Activated T-cell treated with anti-CD3 and anti-CD28 coated beads, Interleukin-2, amount 50 U/mL, for 4 hours (primary cell): ENCODE results near the gene NKD1. TPM values are rescaled to one million over a fixed set of nuclear protein-coding genes. Genes with fewer than 3 reads are reported as not detected.

Source experiments
- ATAC-seq, 2 donors: fragments of 200-7000 bp; cut with Tn5 transposase; one replicate each; pipeline ENCODE4 v1.10.0; 2021
- DNase-seq: peaks from one replicate; pipeline ENCODE4 v3.0.0-alpha.2; 2020
- H3K27me3 Mint-ChIP-seq: one replicate; pipeline ENCODE4 v1.8.0; 2021; ENCODE audit warnings: low read depth, mixed read lengths
- H3K36me3 Mint-ChIP-seq: one replicate; pipeline ENCODE4 v1.8.0; 2022; ENCODE audit warnings: mixed read lengths; ENCODE audit not compliant: insufficient read depth
- H3K4me1 Mint-ChIP-seq: one replicate; pipeline ENCODE4 v1.8.0; 2021; ENCODE audit warnings: low read depth, mixed read lengths
- H3K4me3 Mint-ChIP-seq: one replicate; pipeline ENCODE4 v1.8.0; 2021; ENCODE audit warnings: mild to moderate bottlenecking, moderate library complexity, mixed read lengths
- H3K9me3 Mint-ChIP-seq: one replicate; pipeline ENCODE4 v1.8.0; 2021; ENCODE audit warnings: mixed read lengths
- total RNA-seq, 3 donors: library from RNA; stranded (reverse); gene quantifications; one replicate each; pipeline ENCODE4 v1.2.1, GENCODE V29; 2021

NKD1 gene
- total RNA-seq, 3 donors from 2014 or later, result 1.2 to 2.8 (median 1.6) TPM

DNA sequence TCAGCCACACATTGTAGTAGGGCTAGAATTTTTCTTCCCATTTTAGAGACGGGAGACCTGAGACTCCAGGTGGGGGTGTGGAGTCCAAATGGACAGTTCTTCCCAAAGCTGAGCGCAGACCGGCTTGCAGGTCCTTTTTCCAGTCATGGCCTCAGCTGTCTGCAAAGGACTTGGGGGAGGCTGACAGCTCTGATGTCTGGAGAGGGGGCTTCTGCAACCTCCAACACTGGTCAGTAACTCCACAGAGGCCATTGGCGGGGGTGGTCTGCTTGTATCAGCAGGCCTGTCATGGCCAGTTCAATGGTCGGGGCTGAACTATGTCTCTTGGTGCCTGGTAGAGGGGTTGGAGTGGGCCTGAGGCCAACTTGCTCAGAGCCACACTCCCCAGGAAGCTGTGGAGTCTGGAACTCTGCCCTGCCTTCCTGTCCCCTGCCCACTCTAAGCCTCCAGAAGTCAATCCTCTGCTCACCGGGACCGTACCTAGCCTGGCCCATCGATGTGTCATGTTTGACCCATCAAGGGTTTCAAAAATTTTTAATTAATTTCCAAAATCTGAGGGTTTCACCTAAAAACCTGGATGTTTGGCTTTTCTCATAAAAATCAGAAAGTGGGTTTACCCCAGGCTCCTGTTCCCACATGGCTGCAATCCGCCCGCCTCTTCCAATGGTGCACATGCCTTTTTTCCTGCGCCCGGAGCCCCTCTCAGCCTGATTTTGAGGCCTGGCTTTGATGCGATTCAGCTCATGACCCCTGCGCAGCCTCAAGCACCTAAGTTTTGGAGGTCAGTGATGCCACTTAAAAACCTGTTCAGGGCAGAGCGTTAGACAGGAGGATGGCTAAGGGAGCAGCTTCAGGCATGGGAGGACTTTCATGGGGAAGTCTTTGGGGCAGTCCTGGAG is 93.0 kb downstream of the NKD1 start:
- no peak for DNase-seq
- ATAC-seq, result no peak
- H3K9me3 Mint-ChIP-seq, result no peaks in the 10 kb centered on the region
- H3K4me3 Mint-ChIP-seq, result no peak overlapping the region
- no peaks in the 10 kb centered on the region for H3K36me3 Mint-ChIP-seq
- H3K27me3 Mint-ChIP-seq, result no peaks in the 10 kb centered on the region
- peaks cover 7% of the 10 kb centered on the region for H3K4me1 Mint-ChIP-seq

DNA sequence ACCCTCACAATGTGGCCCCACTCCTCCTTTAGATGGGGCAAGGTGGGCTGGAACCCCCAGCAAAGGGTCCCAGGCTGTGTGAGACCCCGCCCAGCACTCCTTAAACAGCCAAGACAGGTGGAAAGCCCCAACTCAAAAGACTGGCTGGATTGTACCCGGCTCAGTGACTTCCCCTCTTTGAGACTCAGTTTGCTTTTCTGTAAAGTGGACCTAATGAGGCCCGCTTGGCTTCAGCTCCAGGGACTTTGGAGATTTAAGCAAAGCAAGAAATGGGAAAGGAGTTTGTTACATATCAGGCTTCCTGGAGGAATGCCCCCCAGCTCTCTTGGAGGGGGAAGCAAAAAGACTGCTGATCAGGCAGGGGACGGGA is 93.6 kb downstream of the NKD1 start:
- DNase-seq (no peak), ATAC-seq (no peak)
- H3K4me1 Mint-ChIP-seq, result peaks cover 6% of the 10 kb centered on the region
- no peaks in the 10 kb centered on the region for H3K9me3 Mint-ChIP-seq
- no peaks in the 10 kb centered on the region for H3K27me3 Mint-ChIP-seq
- H3K36me3 Mint-ChIP-seq, result no peaks in the 10 kb centered on the region
- no peak overlapping the region for H3K4me3 Mint-ChIP-seq

DNA sequence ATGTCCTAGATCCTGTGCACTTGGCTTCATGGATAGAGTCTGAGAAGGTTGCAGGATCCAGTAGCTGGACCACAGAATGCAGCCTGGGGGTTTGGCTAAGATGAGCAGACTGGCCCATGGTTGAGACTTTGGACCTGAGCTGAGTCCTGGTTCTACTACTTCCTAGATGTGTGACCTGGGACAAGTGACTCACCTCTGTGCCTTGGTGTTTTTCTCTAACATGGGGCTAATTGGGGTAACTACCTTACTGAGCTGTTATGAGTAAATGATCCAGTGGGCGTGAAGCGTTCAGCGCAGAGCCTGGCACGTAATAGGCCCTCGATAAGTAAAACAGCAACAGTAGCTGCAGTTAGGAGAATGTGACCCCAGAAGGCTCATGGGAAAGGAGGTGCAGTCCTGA is 94.2 kb downstream of the NKD1 start:
- no peak for DNase-seq
- peak; percentile 28 to 40 for ATAC-seq
- Mint-ChIP-seq H3K27me3 (no peaks in the 10 kb centered on the region), H3K4me1 (peaks cover 4% of the 10 kb centered on the region), H3K9me3 (no peaks in the 10 kb centered on the region), H3K4me3 (no peak overlapping the region), H3K36me3 (no peaks in the 10 kb centered on the region)

DNA sequence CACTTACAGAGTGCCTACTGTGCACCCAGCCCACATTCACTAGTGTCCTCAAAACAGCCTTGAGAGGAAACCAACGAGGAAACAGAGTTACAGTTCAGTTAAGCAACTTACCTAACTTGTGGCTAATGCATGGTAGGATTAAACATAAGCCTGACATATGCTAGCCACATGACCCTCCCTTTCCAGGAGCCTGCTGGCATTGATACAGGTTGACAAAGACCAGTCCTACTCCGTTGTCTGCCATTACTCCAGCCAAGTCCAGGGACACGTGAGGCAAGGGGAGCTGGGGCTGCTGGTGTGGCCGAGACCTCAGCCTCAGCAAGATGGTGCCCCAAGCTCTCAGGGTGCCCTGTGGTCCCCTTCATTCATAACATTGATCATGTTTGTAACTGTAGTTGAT is 95.0 kb downstream of the NKD1 start:
- Mint-ChIP-seq H3K36me3 (no peaks in the 10 kb centered on the region), H3K27me3 (no peaks in the 10 kb centered on the region)
- ATAC-seq, result no peak

DNA sequence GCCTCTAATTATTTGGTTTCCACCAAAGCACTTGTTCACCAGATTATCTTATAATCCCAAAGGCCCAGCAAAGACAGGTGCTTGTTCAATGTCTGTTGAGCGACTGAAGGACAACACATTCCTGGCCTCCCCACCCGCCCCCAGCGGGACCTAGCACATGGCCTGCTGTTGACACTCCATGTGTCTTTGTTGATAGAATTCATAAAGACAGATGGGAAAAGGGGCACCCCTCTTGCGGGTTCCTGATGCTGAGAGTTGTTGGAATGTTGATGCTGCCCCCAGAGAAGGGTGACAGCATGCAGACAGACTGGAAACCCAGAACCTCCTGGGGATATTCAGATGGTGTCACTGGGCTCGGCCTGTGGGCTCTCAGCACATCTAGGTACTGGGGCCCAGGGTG is 96.0 kb downstream of the NKD1 start:
- H3K36me3 Mint-ChIP-seq, result no peaks in the 10 kb centered on the region
- H3K27me3 Mint-ChIP-seq, result no peaks in the 10 kb centered on the region
- ATAC-seq, result no peak
- H3K4me1 Mint-ChIP-seq, result peaks cover 4% of the 10 kb centered on the region
- DNase-seq, result no peak
- no peaks in the 10 kb centered on the region for H3K9me3 Mint-ChIP-seq
- no peak overlapping the region for H3K4me3 Mint-ChIP-seq

More for the DNA sequence above, 95.0 kb downstream of the NKD1 start:
- H3K4me1 Mint-ChIP-seq, result peaks cover 4% of the 10 kb centered on the region
- DNase-seq, result no peak
- H3K9me3 Mint-ChIP-seq, result no peaks in the 10 kb centered on the region
- no peak overlapping the region for H3K4me3 Mint-ChIP-seq

DNA sequence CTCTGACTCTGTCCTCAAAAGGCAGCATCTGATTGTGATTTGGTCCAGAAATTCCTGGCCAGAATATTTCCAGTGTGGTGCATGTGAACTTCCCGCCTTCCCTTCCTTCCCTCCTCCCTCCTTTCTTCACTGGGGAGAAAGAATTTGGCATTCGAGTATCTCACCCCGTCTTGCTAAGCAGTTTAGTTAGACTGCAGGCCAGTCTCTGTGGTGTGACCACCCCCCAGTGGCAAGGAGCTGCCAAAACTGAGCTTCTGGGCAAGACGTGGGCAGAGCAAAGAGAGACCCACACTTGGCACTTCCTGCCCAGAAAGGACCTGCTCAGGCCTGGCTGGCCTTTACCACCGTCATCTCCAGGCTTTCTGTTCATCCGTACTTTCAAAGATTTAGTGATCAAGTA is 96.5 kb downstream of the NKD1 start:
- Mint-ChIP-seq H3K9me3 (no peaks in the 10 kb centered on the region), H3K27me3 (no peaks in the 10 kb centered on the region), H3K36me3 (no peaks in the 10 kb centered on the region), H3K4me3 (no peak overlapping the region), H3K4me1 (peaks cover 4% of the 10 kb centered on the region)
- ATAC-seq (peak; percentile 61 to 62), DNase-seq (peak; percentile 23)

DNA sequence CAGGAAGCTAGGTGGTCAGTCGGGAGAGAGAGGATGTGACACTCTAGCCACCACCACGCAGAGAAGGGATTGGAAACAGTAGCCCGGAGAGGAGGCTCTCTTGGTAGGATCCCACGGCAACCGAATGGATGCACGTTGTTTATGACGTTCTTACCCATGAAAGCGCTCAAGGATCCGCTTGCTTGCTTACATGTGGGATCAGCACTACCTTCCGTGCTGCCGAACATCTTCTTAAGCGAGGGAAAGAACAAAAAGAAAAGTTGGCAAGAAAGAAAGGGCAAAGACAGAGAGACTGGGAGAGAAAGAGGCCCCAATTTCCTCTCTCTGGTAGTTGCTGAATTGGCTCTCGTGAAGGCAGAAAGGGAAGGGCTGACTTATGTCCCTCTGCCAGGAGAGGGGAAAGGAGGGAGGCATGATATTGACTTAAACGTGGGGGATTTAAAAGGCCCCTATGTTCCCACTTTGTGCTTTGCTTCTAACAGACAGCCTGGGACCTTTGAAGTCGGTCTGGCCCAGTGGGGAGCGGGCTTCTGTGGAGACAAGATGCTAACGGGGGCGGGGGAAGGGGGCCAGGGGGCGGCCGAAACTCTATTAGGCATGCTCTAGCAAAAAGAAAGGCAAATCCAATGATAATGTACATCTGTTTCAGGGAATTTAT is 97.5 kb downstream of the NKD1 start:
- no peaks in the 10 kb centered on the region for H3K36me3 Mint-ChIP-seq
- no peak for DNase-seq
- H3K4me1 Mint-ChIP-seq, result peaks cover 4% of the 10 kb centered on the region
- H3K27me3 Mint-ChIP-seq, result no peaks in the 10 kb centered on the region
- no peak overlapping the region for H3K4me3 Mint-ChIP-seq
- no peaks in the 10 kb centered on the region for H3K9me3 Mint-ChIP-seq
- ATAC-seq, result no peak

DNA sequence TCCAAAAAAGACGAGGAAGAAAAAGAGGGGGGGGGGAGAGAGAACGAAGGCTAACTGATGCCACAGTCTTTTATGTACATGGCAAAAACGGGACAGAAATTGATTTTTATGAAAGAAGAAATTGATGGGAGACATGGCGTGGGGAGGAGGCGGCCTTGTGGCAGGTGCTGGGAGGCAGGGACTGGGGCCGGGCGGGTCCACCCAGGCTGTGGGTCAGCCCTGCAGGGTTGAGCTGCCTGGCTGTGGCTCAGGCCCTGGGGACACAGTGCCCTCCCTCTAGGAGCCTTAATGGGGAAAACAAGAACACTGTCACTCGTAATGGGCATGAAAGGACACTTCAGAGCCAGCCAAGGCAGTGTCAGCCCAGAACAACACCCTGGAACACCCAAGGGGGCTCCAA is 98.1 kb downstream of the NKD1 start:
- H3K36me3 Mint-ChIP-seq, result no peaks in the 10 kb centered on the region
- no peaks in the 10 kb centered on the region for H3K27me3 Mint-ChIP-seq
- no peak for ATAC-seq

DNA sequence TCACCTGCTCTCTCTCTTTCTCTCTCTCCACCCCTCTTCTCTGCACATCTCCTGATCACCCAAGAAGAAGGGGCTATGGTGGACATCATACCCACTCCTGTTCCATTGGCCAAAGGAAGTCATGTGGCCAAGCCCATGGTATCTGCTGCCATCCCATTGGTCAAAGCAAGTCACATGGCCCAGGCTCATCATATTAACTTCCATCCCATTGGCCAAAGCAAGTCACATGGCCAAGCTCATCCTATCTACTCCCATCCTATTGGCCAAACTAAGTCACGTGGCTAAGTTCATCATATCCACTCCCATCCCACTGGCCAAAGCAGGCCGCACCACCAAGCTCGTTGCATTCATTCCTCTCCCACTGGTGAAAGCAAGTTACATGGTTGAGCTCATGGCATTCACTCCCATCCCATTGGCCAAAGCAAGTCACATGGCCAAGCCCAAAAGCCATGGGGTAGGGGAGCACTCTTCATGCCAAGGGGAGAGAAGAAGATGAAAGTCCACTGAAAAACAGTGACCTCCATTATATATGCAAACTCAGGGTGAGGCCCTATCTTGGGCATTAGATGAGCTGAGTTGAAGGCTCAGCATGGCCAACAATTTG is 103.7 kb downstream of the NKD1 start:
- DNase-seq (no peak), ATAC-seq (no peak)
- Mint-ChIP-seq H3K27me3 (no peaks in the 10 kb centered on the region), H3K9me3 (no peaks in the 10 kb centered on the region), H3K4me1 (no peaks in the 10 kb centered on the region), H3K4me3 (no peak overlapping the region), H3K36me3 (peaks cover 2% of the 10 kb centered on the region)

More for the DNA sequence above, 98.1 kb downstream of the NKD1 start:
- no peak overlapping the region for H3K4me3 Mint-ChIP-seq
- DNase-seq, result no peak
- peaks cover 4% of the 10 kb centered on the region for H3K4me1 Mint-ChIP-seq
- H3K9me3 Mint-ChIP-seq, result no peaks in the 10 kb centered on the region

DNA sequence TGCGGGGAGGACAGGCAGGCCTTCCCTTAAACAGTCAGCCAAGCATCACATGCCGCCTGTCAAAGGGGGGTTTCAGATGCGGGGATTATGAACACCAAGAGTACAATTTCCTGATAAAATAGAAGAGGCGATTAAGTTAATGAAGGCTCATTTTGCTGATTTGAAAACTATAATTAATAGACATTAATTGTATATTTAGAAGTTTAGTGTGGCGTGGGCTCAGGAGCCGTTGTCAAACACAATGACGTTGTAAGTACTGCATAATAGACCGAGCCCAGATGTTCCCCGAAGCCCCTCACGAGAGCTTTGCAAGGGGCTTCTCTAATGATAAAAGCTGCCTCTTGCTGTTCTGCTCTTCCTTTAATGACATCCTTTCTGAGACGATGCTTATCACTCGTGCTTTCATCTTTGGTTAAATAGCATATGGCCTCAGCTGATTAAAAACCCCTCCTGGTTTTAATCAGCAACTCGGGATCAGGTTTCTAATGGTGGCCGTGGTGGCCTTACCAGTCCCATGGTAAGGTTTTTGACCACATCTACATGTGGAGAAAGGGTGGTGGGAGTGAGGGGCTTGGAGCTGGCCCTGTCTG is 104.7 kb downstream of the NKD1 start:
- no peak overlapping the region for H3K4me3 Mint-ChIP-seq
- peaks cover 2% of the 10 kb centered on the region for H3K36me3 Mint-ChIP-seq
- ATAC-seq (no peak), DNase-seq (no peak)
- H3K27me3 Mint-ChIP-seq, result no peaks in the 10 kb centered on the region
- no peaks in the 10 kb centered on the region for H3K4me1 Mint-ChIP-seq
- H3K9me3 Mint-ChIP-seq, result no peaks in the 10 kb centered on the region

DNA sequence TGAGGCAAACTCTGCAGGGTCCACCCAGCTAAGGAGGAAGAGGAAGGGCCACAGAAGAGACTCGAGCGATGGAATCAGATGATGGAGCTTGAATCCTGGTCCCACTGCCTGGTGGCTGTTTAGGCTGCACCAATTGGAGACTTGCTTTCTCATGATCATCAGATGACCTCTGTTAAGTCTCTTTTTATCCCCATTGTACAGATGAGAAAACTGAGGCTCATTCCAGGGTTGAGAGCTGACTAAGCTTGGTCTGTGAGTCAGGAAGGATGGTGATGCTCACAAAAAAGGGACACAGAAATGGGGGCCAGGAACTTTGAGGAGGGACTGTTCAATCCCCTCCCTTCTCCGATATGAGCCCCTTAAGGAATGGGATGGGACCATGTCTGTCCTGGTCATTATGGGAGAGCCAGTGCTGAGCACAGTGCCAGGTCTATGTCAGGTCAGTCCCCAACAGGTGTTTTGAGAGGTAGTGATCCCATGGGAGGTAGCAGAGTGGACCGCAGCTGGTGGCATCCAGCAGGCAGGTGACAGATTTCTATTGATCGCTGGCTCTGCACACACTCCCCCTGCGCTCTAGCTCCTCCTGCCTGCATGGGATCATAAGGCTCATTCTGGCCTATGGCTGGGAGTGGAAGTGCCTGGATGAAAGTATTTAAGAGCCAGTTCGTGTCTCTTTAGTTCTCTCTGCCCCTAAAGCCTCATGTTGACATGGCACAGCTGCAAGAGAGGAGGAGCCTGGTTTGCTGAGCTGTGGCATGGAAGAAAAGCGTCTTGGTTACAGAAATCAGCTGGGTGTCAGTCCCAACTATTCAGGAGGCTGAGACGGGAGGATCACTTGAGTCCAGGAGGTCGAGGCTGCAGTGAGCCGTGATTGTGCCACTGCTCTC is 105.7 kb downstream of the NKD1 start:
- DNase-seq (no peak), ATAC-seq (no peak)
- Mint-ChIP-seq H3K4me1 (no peaks in the 10 kb centered on the region), H3K27me3 (no peaks in the 10 kb centered on the region), H3K9me3 (no peaks in the 10 kb centered on the region), H3K36me3 (peaks cover 2% of the 10 kb centered on the region), H3K4me3 (no peak overlapping the region)

DNA sequence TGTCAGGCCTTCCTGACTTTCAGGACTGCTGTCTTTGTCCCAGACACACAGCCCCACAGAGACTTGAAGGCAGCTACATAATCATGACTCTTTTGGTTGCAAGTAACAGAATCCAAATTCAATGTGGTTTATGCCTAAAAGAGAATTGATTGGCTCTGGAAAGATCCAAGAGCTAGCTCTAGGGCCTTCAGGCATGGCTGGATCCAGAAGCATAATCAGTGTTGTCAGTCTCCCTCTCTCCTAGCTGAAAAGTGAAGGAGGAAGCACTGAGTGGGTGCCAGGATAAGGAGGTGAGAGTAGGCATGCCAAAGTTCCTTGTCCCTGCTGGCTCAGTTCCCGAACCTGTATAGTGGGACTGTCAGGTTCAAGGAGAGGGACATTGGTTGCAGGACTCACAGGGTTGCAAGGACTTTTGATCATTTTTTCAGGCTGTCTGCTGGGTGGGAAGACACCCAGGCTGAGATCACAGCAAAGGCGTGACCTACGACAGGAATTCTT is 107.4 kb downstream of the NKD1 start:
- H3K27me3 Mint-ChIP-seq, result no peaks in the 10 kb centered on the region
- no peaks in the 10 kb centered on the region for H3K4me1 Mint-ChIP-seq
- peaks cover 2% of the 10 kb centered on the region for H3K36me3 Mint-ChIP-seq
- ATAC-seq (no peak), DNase-seq (no peak)
- no peaks in the 10 kb centered on the region for H3K9me3 Mint-ChIP-seq
- H3K4me3 Mint-ChIP-seq, result no peak overlapping the region

DNA sequence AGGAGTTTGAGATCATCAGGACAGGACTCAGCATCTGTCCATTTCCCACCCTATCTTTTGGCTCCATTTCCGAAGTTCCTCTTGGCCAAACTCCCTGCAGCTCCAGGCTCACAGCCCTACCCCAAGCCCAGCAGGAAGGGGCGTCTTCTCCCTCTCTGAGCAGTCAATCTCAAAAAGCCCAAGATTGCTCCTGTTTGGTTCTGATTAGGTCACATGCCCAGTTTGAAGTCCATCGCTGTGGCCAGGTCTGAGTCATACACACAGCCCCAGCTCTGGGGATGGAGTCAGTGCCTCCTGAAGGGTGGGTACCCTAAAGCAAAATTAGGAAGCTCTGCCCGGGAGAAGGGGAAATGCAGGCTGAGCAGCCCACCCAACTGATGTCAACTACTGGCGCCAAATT is 109.0 kb downstream of the NKD1 start:
- ATAC-seq, result no peak
- no peak for DNase-seq
- H3K27me3 Mint-ChIP-seq, result no peaks in the 10 kb centered on the region
- no peaks in the 10 kb centered on the region for H3K4me1 Mint-ChIP-seq
- H3K4me3 Mint-ChIP-seq, result no peak overlapping the region
- H3K9me3 Mint-ChIP-seq, result peaks cover 2% of the 10 kb centered on the region
- H3K36me3 Mint-ChIP-seq, result no peaks in the 10 kb centered on the region

DNA sequence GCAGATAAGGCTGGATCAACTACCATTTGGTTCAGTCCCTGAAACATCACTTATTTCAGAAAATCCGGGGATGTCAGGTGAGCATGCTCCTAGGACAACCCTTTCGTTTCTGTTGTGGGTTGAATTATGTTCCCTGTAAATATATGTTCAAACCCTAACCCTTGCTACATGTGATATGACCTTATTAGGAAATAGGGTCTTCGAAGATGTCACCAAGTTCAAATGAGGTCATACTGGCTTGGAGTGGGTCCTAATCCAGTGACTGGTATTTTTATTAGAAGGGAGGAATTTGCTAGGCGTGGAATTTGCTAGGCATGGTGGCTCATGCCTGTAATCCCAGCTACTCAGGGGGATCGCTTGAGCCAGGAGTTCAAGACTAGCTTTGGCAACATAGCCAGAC is 111.6 kb downstream of the NKD1 start:
- Mint-ChIP-seq H3K9me3 (peaks cover 6% of the 10 kb centered on the region), H3K4me3 (no peak overlapping the region), H3K36me3 (no peaks in the 10 kb centered on the region), H3K27me3 (no peaks in the 10 kb centered on the region), H3K4me1 (peaks cover 3% of the 10 kb centered on the region)
- ATAC-seq (no peak), DNase-seq (no peak)
